ENCODE measurements around the gene CCDC169.

The CCDC169 gene

DNA sequence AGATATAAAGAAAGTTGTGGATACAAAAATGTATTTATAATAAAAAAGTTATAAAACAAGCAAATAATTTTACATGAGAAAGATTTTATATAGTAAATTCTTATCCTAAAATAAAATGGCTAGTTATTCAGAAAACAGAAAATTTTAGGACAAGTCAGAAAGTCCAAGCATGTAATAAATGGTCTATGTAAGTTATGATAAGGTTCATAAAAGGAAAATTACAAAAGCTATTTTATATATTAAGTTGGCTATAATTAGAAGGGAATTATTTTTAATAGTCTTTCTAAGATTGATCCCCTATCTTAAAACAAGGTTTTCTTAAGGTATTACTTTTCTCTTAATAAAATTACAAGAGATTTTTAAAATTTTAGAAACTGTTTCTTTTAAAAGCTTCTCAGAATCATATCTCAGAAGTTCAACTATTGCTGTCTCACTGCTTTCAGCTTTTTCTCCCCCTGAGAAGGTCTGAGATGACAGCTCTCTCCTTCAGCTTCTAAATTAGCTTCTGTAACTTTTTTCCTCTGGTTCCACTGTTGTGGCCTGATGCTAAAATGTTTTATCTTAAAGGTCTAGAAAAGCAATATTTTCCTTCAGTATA, 8.7 kb downstream of the CCDC169 start:
- DNase-seq (ENCODE audit: low read depth, low spot score) = peak; percentile 36
- in situ Hi-C loops (cut with HindIII; ENCODE audit: low sequenced_read_pairs) = no loop called here
- TF ChIP-seq CTCF (IDR thresholded peaks at IDR 0.05; ENCODE audit: low read depth, low read length) = no peak
- H3K4me3 ChIP-seq (ENCODE audit: low read depth, low read length) = no peak overlapping the region

GRCh38 chr13:36286006-36286405, 11.6 kb downstream of the CCDC169 start:
- no peak for DNase-seq (ENCODE audit: low read depth, low spot score)
- H3K4me3 ChIP-seq (ENCODE audit: low read depth, low read length) = no peak overlapping the region
- no peak for TF ChIP-seq CTCF (IDR thresholded peaks at IDR 0.05; ENCODE audit: low read depth, low read length)
- in situ Hi-C loops (cut with HindIII; ENCODE audit: low sequenced_read_pairs) = no loop called here

GRCh38 chr13:36282821-36283432, 14.7 kb downstream of the CCDC169 start:
- in situ Hi-C loops (cut with HindIII; ENCODE audit: low sequenced_read_pairs) = no loop called here
- H3K4me3 ChIP-seq (ENCODE audit: low read depth, low read length) = no peak overlapping the region
- DNase-seq (ENCODE audit: low read depth, low spot score) = peak; percentile 54
- TF ChIP-seq CTCF (IDR thresholded peaks at IDR 0.05; ENCODE audit: low read depth, low read length) = peak; percentile 74

DNA sequence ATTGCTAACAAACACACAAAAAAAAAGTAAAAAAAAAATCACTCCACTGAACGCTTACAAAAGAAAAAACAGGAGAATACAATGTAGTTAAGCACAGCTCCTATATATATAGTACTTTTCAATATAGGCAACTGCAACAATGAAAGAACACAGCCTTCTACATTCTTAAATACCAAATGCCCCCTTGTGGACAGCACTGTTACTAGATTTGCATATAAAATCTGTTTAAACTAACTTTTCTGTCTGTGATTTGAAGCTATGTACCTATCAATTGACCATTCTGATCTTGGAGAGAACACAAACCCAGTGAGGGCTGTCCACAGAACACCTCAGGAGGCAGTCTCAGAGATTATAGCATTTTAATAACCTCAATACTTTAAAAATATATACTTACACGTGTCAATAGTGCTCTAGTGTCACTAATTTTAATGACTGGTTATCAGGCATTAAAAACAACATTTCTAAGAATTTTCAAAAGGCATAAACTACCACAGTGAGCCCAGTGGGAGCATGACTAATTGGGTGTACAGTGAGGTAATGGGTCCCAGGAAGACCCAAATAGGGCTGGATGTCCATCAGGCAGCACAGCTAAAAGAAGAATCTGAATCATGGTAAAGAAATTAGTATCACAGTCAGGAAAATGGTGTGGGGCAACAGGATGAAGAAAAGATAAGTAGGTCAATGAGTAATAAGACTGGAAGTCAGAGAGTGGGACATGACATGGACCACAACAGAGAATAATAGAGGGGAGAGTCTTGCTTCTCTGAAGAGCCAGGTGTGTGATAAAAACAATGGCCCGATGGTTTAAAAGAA, 22.2 kb downstream of the CCDC169 start:
- no peak overlapping the region for H3K4me3 ChIP-seq (ENCODE audit: low read depth, low read length)
- in situ Hi-C loops (cut with HindIII; ENCODE audit: low sequenced_read_pairs) = no loop called here
- DNase-seq (ENCODE audit: low read depth, low spot score) = peak; percentile 82
- TF ChIP-seq CTCF (IDR thresholded peaks at IDR 0.05; ENCODE audit: low read depth, low read length) = peak; percentile 57

- in situ Hi-C loops (cut with HindIII; ENCODE audit: low sequenced_read_pairs) = no loop called here
- TF ChIP-seq CTCF (IDR thresholded peaks at IDR 0.05; ENCODE audit: low read depth, low read length) = no peak
- H3K4me3 ChIP-seq (ENCODE audit: low read depth, low read length) = no peak overlapping the region
- DNase-seq (ENCODE audit: low read depth, low spot score) = no peak
Measured at GRCh38 chr13:36273431-36273830, 24.2 kb downstream of the CCDC169 start.

- in situ Hi-C loops (cut with HindIII; ENCODE audit: low sequenced_read_pairs) = no loop called here
- no peak for TF ChIP-seq CTCF (IDR thresholded peaks at IDR 0.05; ENCODE audit: low read depth, low read length)
- no peak overlapping the region for H3K4me3 ChIP-seq (ENCODE audit: low read depth, low read length)
- no peak for DNase-seq (ENCODE audit: low read depth, low spot score)
Measured at GRCh38 chr13:36261976-36262375, 35.6 kb downstream of the CCDC169 start.
